ENCODE data around the gene PLCL1. TPM values are rescaled to one million over a fixed set of nuclear protein-coding genes. Genes with fewer than 3 reads are reported as not detected.

PLCL1 gene
- total RNA-seq, 1 experiment from 2014 or later: not detected

GRCh38 chr2:197839856-197840255 lies 35.5 kb downstream of the PLCL1 start:
- no peak overlapping the region for H3K4me3 ChIP-seq
- H4K20me1 ChIP-seq (ENCODE audit: insufficient read depth): 0 out of 2 replicates have a peak, but pooled peaks cover 3% of the 10 kb centered on the region
- ChIA-PET CTCF (no interaction called here), POLR2A (ENCODE audit: unreplicated experiment) (no interaction called here)
- no TSS peak for BruUV-seq (replicated peaks)
- H3K79me2 ChIP-seq (ENCODE audit: low read depth): no peaks in the 10 kb centered on the region
- H3K4me1 ChIP-seq (replicated peaks; ENCODE audit: insufficient read depth): no peaks in the 10 kb centered on the region
- H3K9me2 ChIP-seq (ENCODE audit: insufficient read depth): 0 out of 2 replicates have a peak, but pooled peaks cover 5% of the 10 kb centered on the region
- intact Hi-C loops (cut with micrococcal nuclease; ENCODE audit: unreplicated experiment): no loop called here
- DNase-seq: no peak
- H3F3A ChIP-seq (ENCODE audit: insufficient read depth, low read depth): no peaks in the 10 kb centered on the region
- TF ChIP-seq CTCF (conservative IDR thresholded peaks at IDR 0.05): no peak
- TF ChIP-seq EZH2 (IDR thresholded peaks at IDR 0.05; ENCODE audit: low read depth): no peak
- no peak overlapping the region for H3K27ac ChIP-seq
- H3K9me3 ChIP-seq (ENCODE audit: insufficient read depth, low read depth): no peaks in the 10 kb centered on the region
- no peaks in the 10 kb centered on the region for H3K27me3 ChIP-seq (ENCODE audit: insufficient read depth, low read depth)
- no peak overlapping the region for H2AFZ ChIP-seq
- no peak overlapping the region for H3K4me2 ChIP-seq
- no peaks in the 10 kb centered on the region for H3K36me3 ChIP-seq (ENCODE audit: low read depth)

GRCh38 chr2:197846128-197846527 lies 41.7 kb downstream of the PLCL1 start:
- Histone ChIP-seq H3K79me2 (ENCODE audit: low read depth) (no peaks in the 10 kb centered on the region), H3F3A (ENCODE audit: insufficient read depth, low read depth) (no peaks in the 10 kb centered on the region), H3K27me3 (ENCODE audit: insufficient read depth, low read depth) (no peaks in the 10 kb centered on the region; the same call in 1 of the 2 replicates), H3K4me3 (no peak overlapping the region), H4K20me1 (ENCODE audit: insufficient read depth) (no peaks in the 10 kb centered on the region), H3K27ac (no peak overlapping the region), H3K36me3 (ENCODE audit: low read depth) (no peaks in the 10 kb centered on the region), H3K4me1 (replicated peaks; ENCODE audit: insufficient read depth) (no peaks in the 10 kb centered on the region), H3K4me2 (no peak overlapping the region), H2AFZ (no peak overlapping the region), H3K9me3 (ENCODE audit: insufficient read depth, low read depth) (no peaks in the 10 kb centered on the region), H3K9me2 (ENCODE audit: insufficient read depth) (no peaks in the 10 kb centered on the region)
- POLR2A ChIA-PET (ENCODE audit: unreplicated experiment): interaction anchor here (0.6 kb wide), 1 partner anchor 547 kb away, joined by 3 read pairs; no protein-coding TSS in a partner anchor
- intact Hi-C loops (cut with micrococcal nuclease; ENCODE audit: unreplicated experiment): no loop called here
- TF ChIP-seq CTCF (conservative IDR thresholded peaks at IDR 0.05) (no peak), EZH2 (IDR thresholded peaks at IDR 0.05; ENCODE audit: low read depth) (no peak)
- no TSS peak for BruUV-seq (replicated peaks)
- CTCF ChIA-PET: no interaction called here
- no peak for DNase-seq

- Histone ChIP-seq H3K79me2 (ENCODE audit: low read depth) (no peaks in the 10 kb centered on the region), H4K20me1 (ENCODE audit: insufficient read depth) (no peaks in the 10 kb centered on the region), H3K4me1 (replicated peaks; ENCODE audit: insufficient read depth) (no peaks in the 10 kb centered on the region), H3F3A (ENCODE audit: insufficient read depth, low read depth) (no peaks in the 10 kb centered on the region), H3K27me3 (ENCODE audit: insufficient read depth, low read depth) (no peaks in the 10 kb centered on the region; the same call in 1 of the 2 replicates), H3K27ac (no peak overlapping the region), H3K9me2 (ENCODE audit: insufficient read depth) (no peaks in the 10 kb centered on the region), H2AFZ (no peak overlapping the region), H3K4me2 (no peak overlapping the region), H3K9me3 (ENCODE audit: insufficient read depth, low read depth) (no peaks in the 10 kb centered on the region), H3K4me3 (no peak overlapping the region), H3K36me3 (ENCODE audit: low read depth) (no peaks in the 10 kb centered on the region)
- intact Hi-C loops (cut with micrococcal nuclease; ENCODE audit: unreplicated experiment): no loop called here
- DNase-seq: no peak
- CTCF ChIA-PET: no interaction called here
- no TSS peak for BruUV-seq (replicated peaks)
- POLR2A ChIA-PET (ENCODE audit: unreplicated experiment): no interaction called here
- no peak for TF ChIP-seq CTCF (conservative IDR thresholded peaks at IDR 0.05)
- TF ChIP-seq EZH2 (IDR thresholded peaks at IDR 0.05; ENCODE audit: low read depth): no peak
Measured at GRCh38 chr2:197846777-197847176, 42.4 kb downstream of the PLCL1 start.

Measured in PC-9 (cell line).